Naive thymus-derived CD4-positive, alpha-beta T cell (primary cell): ENCODE data around the gene SFT2D1. TPM values are rescaled to one million over a fixed set of nuclear protein-coding genes. Genes with fewer than 3 reads are reported as not detected.

ENCODE experiments used
- ATAC-seq: fragments of 150-1000 bp; cut with Tn5 transposase; 2 replicates; pipeline ENCODE4 v1.10.0; 2021; ENCODE audit warnings: mild to moderate bottlenecking, moderate library complexity
- CTCF ChIA-PET: fragments of 350-600 bp; sonication (Branson Sonifier 250); formaldehyde crosslinking; loops from one replicate; lab custom pipeline; 2021; ENCODE audit warnings: antibody characterized with exemption; lab: Charles Lee
- POLR2A ChIA-PET: fragments of 350-600 bp; sonication (Branson Sonifier 250); formaldehyde crosslinking; loops from one replicate; lab custom pipeline; 2021; ENCODE audit warnings: antibody characterized with exemption, inconsistent platforms; lab: Charles Lee
- DNase-seq, 9 donors: peaks; one replicate each; pipeline versions ENCODE4 v3.0.0 to v3.0.0-alpha.2; 2020 to 2022; ENCODE audit warnings: mixed read lengths in 1 of 9
- H3K27ac ChIP-seq: one replicate; pipeline ENCODE4 v1.7.0; 2013; ENCODE audit warnings: mild to moderate bottlenecking, low read depth, low read length, moderate library complexity
- H3K27me3 ChIP-seq, 2 donors: one replicate each; pipeline ENCODE4 v1.7.0; 2013; ENCODE audit warnings: low read length in 2 of 2, mild to moderate bottlenecking in 2 of 2, moderate library complexity in 2 of 2; ENCODE audit not compliant: control insufficient read depth in 2 of 2, insufficient read depth in 2 of 2
- H3K36me3 ChIP-seq, 3 experiments: 1 replicate in 2 of 3; 2 replicates in 1 of 3; pipeline ENCODE4 v1.7.0; 2013; ENCODE audit warnings: low read length in 3 of 3, mild to moderate bottlenecking in 3 of 3, moderate library complexity in 1 of 3; ENCODE audit not compliant: insufficient read depth in 3 of 3, control insufficient read depth in 2 of 3
- H3K4me1 ChIP-seq, 2 donors: one replicate each; pipeline ENCODE4 v1.7.0; 2013; ENCODE audit warnings: low read length in 2 of 2, mild to moderate bottlenecking in 2 of 2, moderate library complexity in 1 of 2; ENCODE audit not compliant: control insufficient read depth in 2 of 2, insufficient read depth in 2 of 2
- H3K4me3 ChIP-seq: 2 replicates; pipeline ENCODE4 v1.7.0; 2013; ENCODE audit warnings: mild to moderate bottlenecking, low read length
- H3K9me3 ChIP-seq, 3 experiments: 1 replicate in 2 of 3; 2 replicates in 1 of 3; pipeline ENCODE4 v1.7.0; 2013; ENCODE audit warnings: low read length in 3 of 3; ENCODE audit not compliant: control insufficient read depth in 2 of 3
- H3K27ac Mint-ChIP-seq, 9 donors: one replicate each; pipeline ENCODE4 v1.8.0; 2020 to 2022; ENCODE audit warnings: mixed read lengths in 9 of 9, mild to moderate bottlenecking in 8 of 9, moderate library complexity in 5 of 9, inconsistent platforms in 2 of 9
- H3K27me3 Mint-ChIP-seq, 5 donors: one replicate each; pipeline ENCODE4 v1.8.0; 2021 to 2022; ENCODE audit warnings: mixed read lengths in 5 of 5, mild to moderate bottlenecking in 1 of 5
- H3K36me3 Mint-ChIP-seq, 5 donors: one replicate each; pipeline ENCODE4 v1.8.0; 2020 to 2022; ENCODE audit warnings: mixed read lengths in 5 of 5, mild to moderate bottlenecking in 3 of 5, inconsistent platforms in 1 of 5
- H3K4me1 Mint-ChIP-seq, 7 donors: one replicate each; pipeline ENCODE4 v1.8.0; 2020 to 2022; ENCODE audit warnings: mixed read lengths in 7 of 7, mild to moderate bottlenecking in 3 of 7, inconsistent platforms in 1 of 7
- H3K4me3 Mint-ChIP-seq, 10 donors: one replicate each; pipeline ENCODE4 v1.8.0; 2020 to 2022; ENCODE audit warnings: mild to moderate bottlenecking in 10 of 10, mixed read lengths in 10 of 10, moderate library complexity in 6 of 10, inconsistent platforms in 2 of 10
- H3K9me3 Mint-ChIP-seq, 11 donors: one replicate each; pipeline ENCODE4 v1.8.0; 2020 to 2022; ENCODE audit warnings: mixed read lengths in 11 of 11, mild to moderate bottlenecking in 4 of 11, inconsistent platforms in 1 of 11, moderate library complexity in 1 of 11
- intact Hi-C, 2 donors: fragments of 100-400 bp; cut with micrococcal nuclease; formaldehyde crosslinking; loops; one replicate each; pipeline ENCODE4 v1.15.1; 2023
- polyA plus RNA-seq, 2 donors: library from polyadenylated mRNA; unstranded; fragments of 300-500 nt; fragmentation: Illumina TruSeq; gene quantifications; one replicate each; pipeline ENCODE4 v1.2.3, GENCODE V29; 2021
- total RNA-seq, 6 experiments: library from RNA in 5 of 6; stranded (reverse) in 5 of 6; gene quantifications; 1 replicate in 5 of 6; 2 replicates in 1 of 6; pipeline ENCODE4 v1.2.3 and lab custom pipeline; 2021 to 2026

SFT2D1 gene
- total and polyA plus RNA-seq, 7 experiments from 2014 or later: 18.3 to 52.5 (median 35.3) TPM

DNA sequence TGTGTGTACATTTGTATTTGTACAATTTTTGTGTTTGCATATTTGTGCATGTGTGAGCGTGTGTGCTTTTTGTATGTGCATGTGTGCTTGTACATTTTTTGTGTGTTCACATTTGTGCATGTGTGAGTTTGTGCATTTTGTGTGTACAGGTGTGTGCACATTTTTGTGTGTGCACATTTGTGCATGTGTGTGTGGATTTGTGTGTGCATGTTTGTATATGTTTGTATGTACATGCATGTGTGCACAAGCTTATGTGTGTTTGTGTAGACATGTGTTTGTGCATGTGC, 63.0 kb downstream of the SFT2D1 start:
- H3K9me3 Mint-ChIP-seq: no peaks in the 10 kb centered on the region
- H3K4me3 Mint-ChIP-seq: no peak overlapping the region
- ChIA-PET POLR2A (no interaction called here), CTCF (interaction anchor here (0.6 to 1.1 kb wide), 2 partner anchors 122 to 202 kb away, joined by 3 to 5 read pairs; no protein-coding TSS in a partner anchor)
- DNase-seq (no peak), ATAC-seq (no peak)
- H3K4me3 ChIP-seq: no peak overlapping the region
- no peaks in the 10 kb centered on the region for H3K36me3 ChIP-seq
- no peak overlapping the region for H3K27ac Mint-ChIP-seq
- no peaks in the 10 kb centered on the region for H3K27me3 ChIP-seq
- no peak overlapping the region for H3K27ac ChIP-seq
- H3K4me1 Mint-ChIP-seq: peaks cover 0 to 7% (median 6%) of the 10 kb centered on the region in 7 donors
- no peaks in the 10 kb centered on the region for H3K9me3 ChIP-seq
- H3K36me3 Mint-ChIP-seq: no peaks in the 10 kb centered on the region
- intact Hi-C loops: loop anchor here (5.0 kb wide), 2 partner anchors 63 to 508 kb away; partner anchors contain the start of gene SFT2D1 (in 1 of the 2)
- peaks cover 0 to 4% of the 10 kb centered on the region in 2 donors for H3K4me1 ChIP-seq
- peaks cover 0 to 15% (median 5%) of the 10 kb centered on the region in 5 donors for H3K27me3 Mint-ChIP-seq

DNA sequence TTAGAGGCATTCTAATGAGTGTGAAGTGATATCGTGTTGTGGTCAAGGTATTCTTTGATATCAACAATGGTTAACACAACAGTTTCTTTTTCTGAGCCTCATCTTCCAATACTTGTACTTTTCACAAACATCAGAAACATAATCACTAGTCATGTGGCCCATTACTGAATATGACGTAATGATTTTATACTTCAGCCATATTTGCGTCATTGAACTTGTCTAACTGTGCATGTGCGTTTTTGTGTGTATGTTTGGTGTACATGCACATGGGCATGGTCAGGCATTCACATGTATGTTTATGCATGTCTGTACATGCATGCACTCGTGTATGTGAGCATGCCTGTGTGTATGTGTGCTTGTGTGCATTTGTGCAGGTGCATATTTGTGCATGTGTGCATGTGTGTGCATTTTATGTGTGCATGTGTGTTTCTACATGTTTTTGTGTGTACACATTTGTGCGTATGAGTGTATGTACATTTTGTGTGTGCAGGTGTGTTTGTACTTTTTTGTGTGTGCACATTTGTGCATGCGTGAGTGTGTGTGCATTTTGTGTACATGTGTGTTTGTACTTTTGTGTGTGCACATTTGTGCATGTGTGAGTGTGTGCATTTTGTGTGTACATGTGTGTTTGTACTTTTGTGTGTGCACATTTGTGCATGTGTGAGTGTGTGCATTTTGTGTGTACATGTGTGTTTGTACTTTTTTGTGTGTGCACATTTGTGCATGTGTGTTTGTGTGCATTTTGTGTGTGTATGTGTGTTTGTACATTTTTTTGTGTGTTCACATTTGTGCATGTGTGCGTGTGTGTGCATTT, 63.6 kb downstream of the SFT2D1 start:
- POLR2A ChIA-PET: no interaction called here
- peaks cover 0 to 15% (median 5%) of the 10 kb centered on the region in 5 donors for H3K27me3 Mint-ChIP-seq
- H3K27me3 ChIP-seq: no peaks in the 10 kb centered on the region
- H3K4me3 ChIP-seq: no peak overlapping the region
- ATAC-seq: no peak
- H3K4me1 Mint-ChIP-seq: peaks cover 0 to 7% (median 6%) of the 10 kb centered on the region in 7 donors
- H3K9me3 ChIP-seq: no peaks in the 10 kb centered on the region
- H3K27ac Mint-ChIP-seq: no peak overlapping the region
- no peaks in the 10 kb centered on the region for H3K36me3 ChIP-seq
- no peaks in the 10 kb centered on the region for H3K9me3 Mint-ChIP-seq
- H3K27ac ChIP-seq: no peak overlapping the region
- H3K4me1 ChIP-seq: peaks cover 0 to 4% of the 10 kb centered on the region in 2 donors
- H3K4me3 Mint-ChIP-seq: no peak overlapping the region
- intact Hi-C loops: loop anchor here (5.0 kb wide), 2 partner anchors 64 to 509 kb away; partner anchors contain the start of gene SFT2D1 (in 1 of the 2)
- CTCF ChIA-PET: no interaction called here
- no peak for DNase-seq
- H3K36me3 Mint-ChIP-seq: no peaks in the 10 kb centered on the region

DNA sequence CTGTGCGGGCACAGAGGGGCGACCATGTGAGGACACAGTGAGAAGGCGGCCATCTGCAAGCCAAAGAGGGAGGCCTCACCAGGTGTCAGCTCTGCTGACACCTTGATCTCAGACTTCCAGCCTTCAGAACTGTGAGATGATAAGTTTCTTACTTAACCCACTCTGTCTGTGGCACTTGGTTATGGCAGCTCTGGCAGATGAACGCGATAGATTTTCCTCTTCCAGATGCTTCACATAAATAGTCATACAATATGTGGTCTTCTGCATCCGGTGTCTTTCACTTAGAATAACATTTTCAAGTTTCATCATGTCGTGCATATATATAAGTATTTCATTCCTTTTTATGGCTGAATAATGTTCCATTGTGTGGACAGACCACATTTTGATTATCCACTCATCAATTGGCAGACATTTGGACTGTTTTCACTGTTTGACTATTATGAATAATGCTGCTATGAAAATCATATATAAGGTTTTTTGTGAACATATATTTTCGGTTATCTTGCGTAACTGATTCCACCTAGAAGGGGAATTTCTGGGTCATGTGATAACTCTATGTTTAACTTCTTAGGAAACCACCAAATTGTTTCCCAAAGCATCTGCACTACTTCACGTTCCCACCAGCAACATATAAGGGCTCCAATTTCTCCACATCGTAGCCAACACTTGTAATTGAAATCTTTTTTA, 64.3 kb downstream of the SFT2D1 start:
- H3K36me3 ChIP-seq: no peaks in the 10 kb centered on the region
- intact Hi-C loops: loop anchor here (5.0 kb wide), 2 partner anchors 64 to 509 kb away; partner anchors contain the start of gene SFT2D1 (in 1 of the 2)
- H3K4me1 Mint-ChIP-seq: peaks cover 0 to 7% (median 6%) of the 10 kb centered on the region in 7 donors
- H3K27me3 Mint-ChIP-seq: peaks cover 0 to 15% (median 5%) of the 10 kb centered on the region in 5 donors
- no peaks in the 10 kb centered on the region for H3K9me3 Mint-ChIP-seq
- H3K4me3 ChIP-seq: no peak overlapping the region
- no peaks in the 10 kb centered on the region for H3K27me3 ChIP-seq
- ChIA-PET CTCF (interaction anchor here (0.7 to 2.5 kb wide), 2 partner anchors 122 to 161 kb away, joined by 4 to 34 read pairs; no protein-coding TSS in a partner anchor), POLR2A (no interaction called here)
- no peak overlapping the region for H3K27ac ChIP-seq
- DNase-seq (no peak), ATAC-seq (no peak)
- no peaks in the 10 kb centered on the region for H3K9me3 ChIP-seq
- H3K36me3 Mint-ChIP-seq: no peaks in the 10 kb centered on the region
- H3K4me3 Mint-ChIP-seq: no peak overlapping the region
- no peak overlapping the region for H3K27ac Mint-ChIP-seq
- peaks cover 0 to 4% of the 10 kb centered on the region in 2 donors for H3K4me1 ChIP-seq

DNA sequence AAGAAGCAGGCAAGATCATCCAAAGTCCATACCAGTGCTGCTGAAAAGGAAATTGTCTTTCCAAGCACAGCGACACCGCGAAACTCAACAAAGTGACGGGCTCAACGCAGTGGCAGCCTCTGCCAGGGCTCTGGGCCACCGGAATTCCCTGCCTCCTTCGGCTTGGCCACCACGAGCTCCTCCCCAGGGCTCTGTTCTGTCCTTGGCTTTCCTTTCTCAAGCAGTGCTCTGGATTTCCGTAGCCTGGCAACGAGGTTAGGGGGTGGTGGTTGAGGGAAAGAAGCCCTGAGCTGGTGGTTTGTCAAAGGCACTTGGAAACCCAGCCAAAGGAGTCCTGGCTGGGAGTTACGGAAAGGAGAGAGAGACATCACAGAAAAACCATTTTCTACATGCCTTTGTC, 65.3 kb downstream of the SFT2D1 start:
- no peaks in the 10 kb centered on the region for H3K9me3 ChIP-seq
- Mint-ChIP-seq H3K9me3 (no peaks in the 10 kb centered on the region), H3K36me3 (no peaks in the 10 kb centered on the region), H3K4me3 (no peak overlapping the region), H3K27ac (no peak overlapping the region), H3K4me1 (peaks cover 0 to 7% (median 6%) of the 10 kb centered on the region in 7 donors), H3K27me3 (peaks cover 0 to 15% (median 0%) of the 10 kb centered on the region in 5 donors)
- POLR2A ChIA-PET: interaction anchor here (0.7 kb wide), 1 partner anchor 124 kb away, joined by 5 read pairs; no protein-coding TSS in a partner anchor
- H3K4me1 ChIP-seq: peaks cover 0 to 4% of the 10 kb centered on the region in 2 donors
- no peak for DNase-seq
- H3K27ac ChIP-seq: no peak overlapping the region
- CTCF ChIA-PET: interaction anchor here (0.7 to 2.5 kb wide), 3 partner anchors 123 to 289 kb away, joined by 3 to 34 read pairs (median 4); no protein-coding TSS in a partner anchor
- intact Hi-C loops: loop anchor here (5.0 kb wide), 2 partner anchors 65 to 510 kb away; partner anchors contain the start of gene SFT2D1 (in 1 of the 2)
- no peak overlapping the region for H3K4me3 ChIP-seq
- no peak for ATAC-seq
- no peaks in the 10 kb centered on the region for H3K27me3 ChIP-seq
- H3K36me3 ChIP-seq: no peaks in the 10 kb centered on the region

DNA sequence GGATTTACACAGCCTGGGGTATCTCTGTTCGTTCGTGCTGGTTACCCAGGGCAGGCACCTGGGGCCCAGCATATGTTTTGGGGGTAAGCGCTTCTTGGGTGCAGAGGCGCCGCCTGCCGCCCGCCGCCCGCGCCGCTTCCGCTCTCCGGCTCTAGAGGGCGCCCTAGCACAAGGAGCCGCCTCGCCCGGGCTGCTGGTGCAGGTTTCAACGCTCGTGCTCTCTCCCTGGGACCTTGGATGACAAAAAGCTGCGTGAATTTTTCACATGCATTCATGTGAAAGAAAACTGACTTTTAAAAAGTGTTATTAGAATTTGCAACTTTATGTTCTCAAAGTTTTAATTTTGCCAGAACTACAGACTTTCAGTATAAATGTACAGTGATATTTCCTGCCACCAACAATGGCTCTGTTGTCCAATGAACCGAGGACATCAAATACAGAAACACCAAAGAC, 66.6 kb downstream of the SFT2D1 start:
- no peaks in the 10 kb centered on the region for H3K9me3 ChIP-seq
- Mint-ChIP-seq H3K4me1 (peaks cover 0 to 7% (median 6%) of the 10 kb centered on the region in 7 donors), H3K27ac (peak overlapping the region in 4 of 9 donors; percentile 30 to 85 (median 74)), H3K4me3 (peak overlapping the region in 1 of 10 donors; percentile 35), H3K9me3 (no peaks in the 10 kb centered on the region), H3K27me3 (peaks cover 0 to 15% (median 0%) of the 10 kb centered on the region in 5 donors), H3K36me3 (no peaks in the 10 kb centered on the region)
- CTCF ChIA-PET: interaction anchor here (0.7 to 2.5 kb wide), 2 partner anchors 124 to 169 kb away, joined by 3 to 34 read pairs; no protein-coding TSS in a partner anchor
- H3K36me3 ChIP-seq: no peaks in the 10 kb centered on the region
- intact Hi-C loops: loop anchor here (1.0 to 5.0 kb wide), 9 partner anchors 16 to 512 kb away; partner anchors contain the start of genes MPC1 (in 1 of the 2) and SFT2D1 (in 1 of the 2)
- DNase-seq: peak; percentile 49 to 92 (median 78)
- H3K27ac ChIP-seq: no peak overlapping the region
- peaks cover 0 to 4% of the 10 kb centered on the region in 2 donors for H3K4me1 ChIP-seq
- peak; percentile 95 for ATAC-seq
- no peak overlapping the region for H3K4me3 ChIP-seq
- POLR2A ChIA-PET: interaction anchor here (0.6 kb wide), 1 partner anchor 213 kb away, joined by 3 read pairs; no protein-coding TSS in a partner anchor
- no peaks in the 10 kb centered on the region for H3K27me3 ChIP-seq
